K562 (cell line): ENCODE data around the gene C2orf92. TPM values are rescaled to one million over a fixed set of nuclear protein-coding genes. Genes with fewer than 3 reads are reported as not detected.

Source experiments
- BRD4 ChIP-seq: fragments of 200-600 bp; sonication (generic); IDR thresholded peaks from 2 replicates; pipeline ENCODE4 v1.6.1; 2017; ENCODE audit warnings: inconsistent platforms
- FOS ChIP-seq: IDR thresholded peaks from 3 replicates; pipeline ENCODE4 v1.6.1; 2011; ENCODE audit not compliant: insufficient read length; ENCODE audit errors: extremely low read depth
- MCM5 ChIP-seq: fragments of 450-650 bp; IDR thresholded peaks from 2 replicates; pipeline ENCODE4 v1.6.1; 2016; ENCODE audit warnings: low read depth
- SREBF2 ChIP-seq: sonication (generic); formaldehyde crosslinking; IDR thresholded peaks from 2 replicates; pipeline ENCODE4 v1.4.0; 2020; ENCODE audit warnings: mild to moderate bottlenecking, missing genetic modification reagents
- ZNF121 ChIP-seq: sonication (generic); formaldehyde crosslinking; conservative IDR thresholded peaks from 2 replicates; pipeline ENCODE4 v1.8.0; 2022; ENCODE audit warnings: missing genetic modification reagents
- polyA plus RNA-seq, 8 experiments: library from polyadenylated mRNA; depleted of rRNA in 4 of 8; stranded (reverse) in 5 of 8; unstranded in 3 of 8; fragments of >200 nt; fragmentation: Nextera tagmentation in 2 of 8; fragmentation: Illumina TruSeq in 1 of 8; extraction: Ambion mirVana in 2 of 8; extraction: Trizol in 1 of 8; gene quantifications; 2 replicates each; pipeline versions ENCODE4 v1.2.1 to v1.2.3, GENCODE V29; 2011 to 2014; ENCODE audit warnings: inconsistent platforms in 1 of 8, missing spikeins in 1 of 8
- total RNA-seq, 7 experiments: library from RNA; depleted of rRNA in 6 of 7; stranded (reverse); fragments of >200 nt in 6 of 7; fragmentation: Illumina TruSeq in 2 of 7; extraction: Trizol in 2 of 7; gene quantifications; 2 replicates each; pipeline versions ENCODE4 v1.2.1 to v1.2.3, GENCODE V29; 2011 to 2021; ENCODE audit warnings: low replicate concordance in 1 of 7
- TF ChIP-seq, protein P1 (sequence below), 2 experiments: fragments of 450-650 bp; IDR thresholded peaks; 2 replicates each; pipeline ENCODE4 v1.6.1; 2016; ENCODE audit warnings: mild to moderate bottlenecking in 2 of 2, borderline replicate concordance in 1 of 2, low read depth in 1 of 2, moderate library complexity in 1 of 2
- TF ChIP-seq, protein P2 (sequence below), 3 experiments: fragments of 200-800 bp in 1 of 3; fragments of 250-450 bp in 1 of 3; fragments of 450-650 bp in 1 of 3; sonication (Bioruptor Pico) in 1 of 3; sonication (Bioruptor generic) in 1 of 3; formaldehyde crosslinking in 1 of 3; IDR thresholded peaks; 2 replicates each; pipeline versions ENCODE4 v1.6.1 to v1.8.0; 2016 to 2022; ENCODE audit warnings: mild to moderate bottlenecking in 2 of 3, missing genetic modification characterization in 2 of 3, missing compliant biosample characterization in 1 of 3, moderate library complexity in 1 of 3

The C2orf92 gene
- total and polyA plus RNA-seq, 9 of the 15 experiments (the other 6 are each of a cell fraction or from before 2014, with no cell fraction given): 0.65 to 6.8 (median 3.6) TPM

DNA sequence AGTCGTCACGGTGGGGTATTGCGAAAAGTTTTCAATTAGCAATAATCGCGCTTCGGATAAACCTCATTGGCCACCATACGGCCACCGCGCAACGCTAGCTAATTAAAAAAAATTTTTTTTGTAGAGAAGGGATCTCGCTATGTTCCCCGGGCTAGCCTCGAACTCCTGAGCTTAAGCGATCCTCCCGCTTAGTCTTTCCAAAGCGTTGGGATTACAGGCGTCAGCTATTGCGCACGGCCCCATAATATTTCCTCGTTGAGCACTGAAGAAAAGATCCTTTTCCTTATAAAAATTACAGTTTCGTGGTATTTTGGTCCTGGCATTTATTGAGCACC is 4.9 kb upstream of the C2orf92 start (continued):
- no peak for TF ChIP-seq SREBF2 (CRISPR knock-in tag)
- no peak for TF ChIP-seq FOS
- TF ChIP-seq, protein P1, sequence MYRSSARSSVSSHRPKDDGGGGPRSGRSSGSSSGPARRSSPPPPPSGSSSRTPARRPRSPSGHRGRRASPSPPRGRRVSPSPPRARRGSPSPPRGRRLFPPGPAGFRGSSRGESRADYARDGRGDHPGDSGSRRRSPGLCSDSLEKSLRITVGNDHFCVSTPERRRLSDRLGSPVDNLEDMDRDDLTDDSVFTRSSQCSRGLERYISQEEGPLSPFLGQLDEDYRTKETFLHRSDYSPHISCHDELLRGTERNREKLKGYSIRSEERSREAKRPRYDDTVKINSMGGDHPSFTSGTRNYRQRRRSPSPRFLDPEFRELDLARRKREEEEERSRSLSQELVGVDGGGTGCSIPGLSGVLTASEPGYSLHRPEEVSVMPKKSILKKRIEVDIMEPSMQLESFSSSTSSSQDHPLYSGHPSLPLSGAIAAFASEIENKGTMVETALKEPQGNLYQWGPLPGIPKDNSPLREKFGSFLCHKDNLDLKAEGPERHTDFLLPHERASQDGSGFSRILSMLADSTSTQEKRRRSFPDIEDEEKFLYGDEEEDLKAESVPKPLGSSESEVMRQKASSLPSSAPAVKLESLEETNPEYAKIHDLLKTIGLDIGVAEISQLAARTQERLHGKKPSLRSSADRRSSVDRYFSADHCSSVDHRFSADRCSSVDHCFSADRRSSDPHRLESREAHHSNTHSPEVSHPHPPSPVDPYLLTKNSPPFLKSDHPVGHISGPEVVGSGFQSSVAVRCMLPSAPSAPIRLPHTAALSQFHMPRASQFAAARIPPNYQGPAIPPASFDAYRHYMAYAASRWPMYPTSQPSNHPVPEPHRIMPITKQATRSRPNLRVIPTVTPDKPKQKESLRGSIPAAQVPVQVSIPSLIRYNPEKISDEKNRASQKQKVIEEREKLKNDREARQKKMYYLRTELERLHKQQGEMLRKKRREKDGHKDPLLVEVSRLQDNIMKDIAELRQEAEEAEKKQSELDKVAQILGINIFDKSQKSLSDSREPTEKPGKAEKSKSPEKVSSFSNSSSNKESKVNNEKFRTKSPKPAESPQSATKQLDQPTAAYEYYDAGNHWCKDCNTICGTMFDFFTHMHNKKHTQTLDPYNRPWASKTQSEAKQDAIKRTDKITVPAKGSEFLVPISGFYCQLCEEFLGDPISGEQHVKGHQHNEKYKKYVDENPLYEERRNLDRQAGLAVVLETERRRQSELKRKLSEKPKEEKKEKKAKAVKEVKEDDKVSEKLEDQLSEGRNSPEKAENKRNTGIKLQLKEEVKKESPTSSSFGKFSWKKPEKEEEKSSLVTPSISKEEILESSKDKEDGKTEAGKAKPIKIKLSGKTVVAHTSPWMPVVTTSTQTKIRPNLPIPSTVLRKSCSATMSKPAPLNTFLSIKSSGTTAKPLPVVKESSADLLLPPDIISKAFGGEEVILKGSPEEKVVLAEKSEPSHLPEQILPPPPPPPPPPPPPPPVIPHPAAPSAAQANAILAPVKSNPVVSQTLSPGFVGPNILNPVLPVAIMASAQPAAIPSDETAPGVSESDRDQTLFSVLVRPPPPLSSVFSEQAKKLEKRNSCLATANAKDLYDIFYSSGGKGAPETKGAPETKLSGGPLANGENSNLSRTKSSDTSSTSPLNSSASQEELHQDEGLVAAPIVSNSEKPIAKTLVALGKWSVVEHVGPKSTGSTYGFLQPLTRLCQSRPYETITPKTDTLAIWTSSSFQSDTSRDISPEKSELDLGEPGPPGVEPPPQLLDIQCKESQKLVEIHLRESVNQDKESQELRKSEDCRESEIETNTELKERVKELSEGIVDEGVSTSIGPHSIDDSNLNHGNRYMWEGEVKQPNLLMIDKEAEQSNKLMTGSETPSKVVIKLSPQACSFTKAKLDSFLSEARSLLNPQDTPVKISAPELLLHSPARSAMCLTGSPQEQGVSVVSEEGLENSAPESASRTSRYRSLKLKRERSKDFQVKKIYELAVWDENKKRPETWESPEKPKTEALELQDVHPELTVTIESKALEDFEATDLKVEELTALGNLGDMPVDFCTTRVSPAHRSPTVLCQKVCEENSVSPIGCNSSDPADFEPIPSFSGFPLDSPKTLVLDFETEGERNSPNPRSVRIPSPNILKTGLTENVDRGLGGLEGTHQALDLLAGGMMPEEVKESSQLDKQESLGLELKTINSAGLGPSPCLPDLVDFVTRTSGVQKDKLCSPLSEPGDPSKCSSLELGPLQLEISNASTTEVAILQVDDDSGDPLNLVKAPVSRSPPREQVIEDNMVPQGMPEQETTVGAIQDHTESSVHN (IDR thresholded peaks at IDR 0.05; ENCODE audit: borderline replicate concordance in 1 of 2, low read depth in 1 of 2): no peak
- TF ChIP-seq, protein P2, sequence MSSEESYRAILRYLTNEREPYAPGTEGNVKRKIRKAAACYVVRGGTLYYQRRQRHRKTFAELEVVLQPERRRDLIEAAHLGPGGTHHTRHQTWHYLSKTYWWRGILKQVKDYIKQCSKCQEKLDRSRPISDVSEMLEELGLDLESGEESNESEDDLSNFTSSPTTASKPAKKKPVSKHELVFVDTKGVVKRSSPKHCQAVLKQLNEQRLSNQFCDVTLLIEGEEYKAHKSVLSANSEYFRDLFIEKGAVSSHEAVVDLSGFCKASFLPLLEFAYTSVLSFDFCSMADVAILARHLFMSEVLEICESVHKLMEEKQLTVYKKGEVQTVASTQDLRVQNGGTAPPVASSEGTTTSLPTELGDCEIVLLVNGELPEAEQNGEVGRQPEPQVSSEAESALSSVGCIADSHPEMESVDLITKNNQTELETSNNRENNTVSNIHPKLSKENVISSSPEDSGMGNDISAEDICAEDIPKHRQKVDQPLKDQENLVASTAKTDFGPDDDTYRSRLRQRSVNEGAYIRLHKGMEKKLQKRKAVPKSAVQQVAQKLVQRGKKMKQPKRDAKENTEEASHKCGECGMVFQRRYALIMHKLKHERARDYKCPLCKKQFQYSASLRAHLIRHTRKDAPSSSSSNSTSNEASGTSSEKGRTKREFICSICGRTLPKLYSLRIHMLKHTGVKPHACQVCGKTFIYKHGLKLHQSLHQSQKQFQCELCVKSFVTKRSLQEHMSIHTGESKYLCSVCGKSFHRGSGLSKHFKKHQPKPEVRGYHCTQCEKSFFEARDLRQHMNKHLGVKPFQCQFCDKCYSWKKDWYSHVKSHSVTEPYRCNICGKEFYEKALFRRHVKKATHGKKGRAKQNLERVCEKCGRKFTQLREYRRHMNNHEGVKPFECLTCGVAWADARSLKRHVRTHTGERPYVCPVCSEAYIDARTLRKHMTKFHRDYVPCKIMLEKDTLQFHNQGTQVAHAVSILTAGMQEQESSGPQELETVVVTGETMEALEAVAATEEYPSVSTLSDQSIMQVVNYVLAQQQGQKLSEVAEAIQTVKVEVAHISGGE (CRISPR knock-in tag; IDR thresholded peaks at IDR 0.05): no peak
- peak; percentile 40 for TF ChIP-seq ZNF121 (CRISPR knock-in tag)
- TF ChIP-seq BRD4: peak; percentile 78; the same call in 1 of the 2 replicates
- TF ChIP-seq MCM5: no peak
